Measurements from ENCODE around the gene NOS3. TPM values are rescaled to one million over a fixed set of nuclear protein-coding genes. Genes with fewer than 3 reads are reported as not detected.
"Not testable (repeated sequence)": the region's sequence is repeated elsewhere in the genome, so short reads cannot be mapped to it uniquely, and the experiment has no call there.

NOS3 gene
- total and polyA plus RNA-seq, 2 donors from 2014 or later: 9.3 to 51.7 TPM

DNA sequence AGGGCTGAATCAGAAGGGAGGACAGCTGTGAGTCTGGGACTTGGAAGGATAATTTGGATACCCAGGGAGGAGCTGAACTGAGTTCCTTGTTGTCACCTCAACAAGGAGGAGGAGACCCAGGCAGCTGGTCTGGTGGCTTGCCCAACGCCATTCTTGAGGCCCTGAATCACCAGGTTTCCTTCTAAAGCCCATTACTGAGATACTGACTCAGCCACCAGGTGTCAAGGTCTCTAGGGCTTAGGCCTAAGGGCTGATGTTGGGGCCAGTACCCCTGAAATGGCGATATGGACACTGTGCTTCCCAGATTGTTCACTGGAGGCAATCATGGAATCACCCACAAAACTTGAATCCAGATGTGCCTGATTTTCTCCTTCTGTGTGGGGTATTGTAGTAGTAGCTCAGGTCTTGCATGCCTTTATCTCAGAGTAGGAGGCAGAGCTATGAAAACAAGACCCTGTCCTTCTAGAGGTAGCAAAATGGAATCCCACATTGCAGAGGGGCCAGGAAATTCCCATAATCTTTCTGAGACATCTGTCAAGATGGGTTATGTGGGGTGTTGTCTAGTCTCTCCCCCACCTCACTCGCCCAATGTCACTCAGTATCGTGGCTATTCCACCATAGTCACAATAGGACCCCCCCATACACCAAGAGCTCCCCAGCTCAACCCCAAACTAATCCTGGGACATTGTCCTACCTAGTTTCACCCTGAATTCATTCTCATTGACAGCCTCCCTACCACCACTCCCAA, 35.3 kb downstream of the NOS3 start:
- H3K27me3 ChIP-seq (ENCODE audit: control insufficient read depth, insufficient read depth, low read length): no peaks in the 10 kb centered on the region
- H3K36me3 ChIP-seq (ENCODE audit: control insufficient read depth in 2 of 3, insufficient read depth in 3 of 3, low read length in 3 of 3): no peaks in the 10 kb centered on the region
- no peak overlapping the region for H3K4me3 ChIP-seq (ENCODE audit: low read length in 3 of 3)
- intact Hi-C loops (cut with DNase I): no loop called here
- H3K27ac ChIP-seq (ENCODE audit: low read depth in 2 of 2, low read length in 2 of 2): no peak overlapping the region
- no peak for FAIRE-seq
- no peaks in the 10 kb centered on the region for H3K9me3 ChIP-seq (ENCODE audit: control insufficient read depth in 2 of 3, insufficient read depth in 1 of 3, low read length in 3 of 3)
- no peak overlapping the region for H3K9ac ChIP-seq (ENCODE audit: low read length in 3 of 3)
- H3K4me1 ChIP-seq (ENCODE audit: control insufficient read depth in 2 of 3, insufficient read depth in 2 of 3, low read depth in 1 of 3, low read length in 3 of 3): no peaks in the 10 kb centered on the region
- TF ChIP-seq CTCF (IDR thresholded peaks at IDR 0.05; ENCODE audit: borderline replicate concordance, extremely low read depth, insufficient read depth): no peak
- DNase-seq: no peak

DNA sequence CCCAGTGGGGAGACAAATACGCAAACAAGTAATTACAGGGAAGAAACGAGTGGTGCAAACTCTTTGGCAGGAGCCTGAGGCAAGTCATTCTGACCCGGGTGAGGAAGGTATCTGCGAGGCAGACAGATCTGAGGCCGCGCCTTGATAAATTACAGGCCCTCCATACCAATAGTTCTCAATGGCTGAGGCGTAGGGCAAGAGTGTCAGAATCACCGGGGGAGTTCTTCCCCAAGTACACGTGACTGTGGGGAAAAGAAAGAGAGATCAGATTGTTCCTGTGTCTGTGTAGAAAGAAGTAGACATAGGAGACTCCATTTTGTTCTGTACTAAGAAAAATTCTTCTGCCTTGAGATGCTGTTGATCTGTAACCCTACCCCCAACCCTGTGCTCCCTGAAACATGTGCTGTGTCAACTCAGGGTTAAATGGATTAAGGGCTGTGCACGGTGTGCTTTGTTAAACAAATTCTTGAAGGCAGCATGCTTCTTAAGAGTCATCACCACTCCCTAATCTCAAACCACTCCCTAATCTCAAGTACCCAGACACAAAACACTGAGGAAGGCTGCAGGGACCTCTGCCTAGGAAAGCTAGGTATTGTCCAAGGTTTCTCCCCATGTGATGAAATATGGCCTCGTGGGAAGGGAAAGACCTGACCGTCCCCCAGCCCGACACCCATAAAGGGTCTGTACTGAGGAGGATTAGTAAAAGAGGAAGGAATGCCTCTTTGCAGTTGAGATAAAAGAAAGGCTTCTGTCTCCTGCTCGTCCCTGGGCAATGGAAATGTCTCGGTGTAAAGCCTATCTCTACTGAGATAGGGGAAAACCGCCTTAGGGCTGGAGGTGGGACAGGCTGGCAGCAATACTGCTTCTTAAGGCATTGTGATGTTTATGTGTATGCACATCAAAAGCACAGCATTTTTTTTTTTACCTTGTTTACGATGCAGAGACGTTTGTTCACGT, 36.2 kb downstream of the NOS3 start:
- H3K27ac ChIP-seq (ENCODE audit: low read depth in 2 of 2, low read length in 2 of 2): not testable (repeated sequence)

DNA sequence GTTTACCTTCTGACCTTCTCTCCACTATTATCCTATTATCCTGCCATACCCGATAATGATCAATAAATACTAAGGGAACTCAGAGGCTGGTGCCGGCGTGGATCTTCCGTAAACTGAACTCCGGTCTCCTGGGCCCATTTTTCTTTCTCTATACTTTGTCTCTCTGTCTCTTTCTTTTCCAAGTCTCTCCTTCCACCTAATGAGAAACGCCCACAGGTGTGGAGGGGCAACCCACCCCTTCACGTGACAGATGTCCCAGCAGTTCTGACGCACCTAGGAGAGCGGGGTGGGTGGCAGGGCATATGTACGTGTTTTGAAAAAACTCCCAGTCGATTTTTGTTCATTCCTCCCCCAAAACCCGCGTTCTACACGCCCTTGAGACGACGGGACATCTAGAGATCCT, 36.9 kb downstream of the NOS3 start:
- H3K36me3 ChIP-seq (ENCODE audit: control insufficient read depth in 2 of 3, insufficient read depth in 3 of 3, low read length in 3 of 3); H3K4me1 ChIP-seq (ENCODE audit: control insufficient read depth in 2 of 3, insufficient read depth in 2 of 3, low read depth in 1 of 3, low read length in 3 of 3); intact Hi-C loops (cut with DNase I); H3K27me3 ChIP-seq (ENCODE audit: control insufficient read depth, insufficient read depth, low read length); H3K9me3 ChIP-seq (ENCODE audit: control insufficient read depth in 2 of 3, insufficient read depth in 1 of 3, low read length in 3 of 3); FAIRE-seq; DNase-seq: not testable (repeated sequence)
- H3K9ac ChIP-seq (ENCODE audit: low read length in 3 of 3): peak overlapping the region in 2 of 3 donors; percentile 55 to 72
- peak overlapping the region; percentile 76 to 98 (median 82) for H3K4me3 ChIP-seq (ENCODE audit: low read length in 3 of 3)
- H3K27ac ChIP-seq (ENCODE audit: low read depth in 2 of 2, low read length in 2 of 2): peak overlapping the region in 1 of 2 donors; percentile 48

More for the DNA sequence above, 36.2 kb downstream of the NOS3 start:
- H3K9me3 ChIP-seq (ENCODE audit: control insufficient read depth in 2 of 3, insufficient read depth in 1 of 3, low read length in 3 of 3); intact Hi-C loops (cut with DNase I); H3K27me3 ChIP-seq (ENCODE audit: control insufficient read depth, insufficient read depth, low read length); DNase-seq; H3K36me3 ChIP-seq (ENCODE audit: control insufficient read depth in 2 of 3, insufficient read depth in 3 of 3, low read length in 3 of 3); FAIRE-seq; H3K4me1 ChIP-seq (ENCODE audit: control insufficient read depth in 2 of 3, insufficient read depth in 2 of 3, low read depth in 1 of 3, low read length in 3 of 3): not testable (repeated sequence)
- Histone ChIP-seq H3K4me3 (ENCODE audit: low read length in 3 of 3) (peak overlapping the region in 2 of 3 donors; percentile 82 to 98), H3K9ac (ENCODE audit: low read length in 3 of 3) (peak overlapping the region in 1 of 3 donors; percentile 55)

DNA sequence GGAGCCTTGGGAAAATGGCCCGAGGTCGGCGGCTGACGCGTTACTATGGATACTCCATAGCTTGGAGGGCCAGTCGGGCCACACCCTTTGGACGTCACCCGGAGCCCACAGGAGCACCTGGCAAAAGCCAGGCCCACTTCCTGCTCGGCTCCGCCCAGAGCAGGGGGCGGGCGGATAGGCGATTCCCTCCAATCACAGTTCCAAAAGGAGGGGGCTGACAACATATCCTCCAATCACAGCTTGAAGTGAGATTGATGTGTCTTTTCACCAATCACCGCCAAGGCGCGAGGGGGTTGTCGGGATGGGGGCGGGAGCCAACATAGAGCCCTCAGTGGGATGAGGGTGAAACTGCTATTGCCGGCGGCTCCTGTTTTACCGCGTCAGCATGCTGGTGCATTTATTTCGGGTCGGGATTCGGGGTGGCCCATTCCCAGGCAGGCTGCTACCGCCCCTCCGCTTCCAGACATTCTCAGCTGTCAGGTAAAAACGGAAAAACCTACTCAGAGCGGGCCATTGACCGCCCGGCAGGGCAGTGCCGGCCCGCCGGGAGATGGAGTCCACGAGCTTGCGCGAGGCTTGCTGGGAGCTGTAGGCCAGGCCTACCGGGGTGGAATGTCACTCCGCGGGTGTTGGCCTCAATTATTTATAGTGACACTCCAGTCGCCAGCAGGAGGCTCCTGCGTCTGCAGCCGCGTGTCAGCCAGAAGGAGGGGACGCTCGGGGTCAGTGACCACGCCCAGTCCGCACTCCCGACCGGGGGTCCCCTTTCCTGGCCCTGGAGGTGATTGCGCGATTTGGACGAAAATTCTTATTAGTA, 37.5 kb downstream of the NOS3 start, which contains the start of gene ABCB8:
Gene ABCB8, plus strand, starts transcription at position 320 of the 817 bp plus-strand sequence. Its CDS starts 66 bp downstream, at position 386.
- intact Hi-C loops (cut with DNase I): no loop called here
- DNase-seq: peak; percentile 99 to 100 (median 99)
- peak; percentile 91 for FAIRE-seq
- TF ChIP-seq CTCF (IDR thresholded peaks at IDR 0.05; ENCODE audit: borderline replicate concordance, extremely low read depth, insufficient read depth): peak; percentile 51
- H3K4me1 ChIP-seq (ENCODE audit: control insufficient read depth in 2 of 3, insufficient read depth in 2 of 3, low read depth in 1 of 3, low read length in 3 of 3): no peaks in the 10 kb centered on the region
- peak within 1 kb of the TSS; percentile 81 to 82 for H3K27ac ChIP-seq (ENCODE audit: low read depth in 2 of 2, low read length in 2 of 2)
- H3K27me3 ChIP-seq (ENCODE audit: control insufficient read depth, insufficient read depth, low read length): no peaks in the 10 kb centered on the region
- H3K4me3 ChIP-seq (ENCODE audit: low read length in 3 of 3): peak within 1 kb of the TSS; percentile 83 to 98 (median 94)
- H3K9me3 ChIP-seq (ENCODE audit: control insufficient read depth in 2 of 3, insufficient read depth in 1 of 3, low read length in 3 of 3): no peaks in the 10 kb centered on the region
- H3K36me3 ChIP-seq (ENCODE audit: control insufficient read depth in 2 of 3, insufficient read depth in 3 of 3, low read length in 3 of 3): no peaks in the 10 kb centered on the region
- peak within 1 kb of the TSS; percentile 54 to 82 (median 72) for H3K9ac ChIP-seq (ENCODE audit: low read length in 3 of 3)
